AG09319 (cell line): Measurements from ENCODE around the gene AATF.

Source experiments
- DNase-seq: peaks from one replicate; pipeline ENCODE4 v3.0.0-alpha.2; 2010; ENCODE audit warnings: low read depth; ENCODE audit errors: extremely low read depth
- CTCF ChIP-seq: IDR thresholded peaks from 2 replicates; pipeline ENCODE4 v1.5.1; 2011; ENCODE audit warnings: low read depth, mild to moderate bottlenecking, inconsistent platforms, low read length, moderate library complexity

Gene AATF

DNA sequence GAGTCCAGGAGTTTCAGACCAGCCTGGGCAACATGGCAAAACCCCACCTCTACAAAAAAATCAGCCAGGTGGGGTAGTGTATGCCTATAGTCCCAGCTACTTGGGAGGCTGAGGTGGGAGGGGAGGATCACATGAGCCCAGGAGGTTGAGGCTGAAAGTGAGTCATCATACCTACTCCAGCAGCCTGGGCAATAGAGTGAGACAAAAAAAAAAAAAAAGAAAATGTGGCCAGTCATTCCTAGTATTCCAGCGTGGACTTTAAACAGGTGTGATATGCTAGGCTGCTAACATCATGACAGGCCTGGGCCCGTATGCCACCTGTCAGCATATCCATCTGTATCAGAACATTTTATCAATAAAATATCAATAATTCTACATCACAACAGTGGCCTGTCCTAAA lies 143.3 kb downstream of the AATF start:
- TF ChIP-seq CTCF, result no peak
- no peak for DNase-seq

- no peak for DNase-seq
- no peak for TF ChIP-seq CTCF
These were observed 143.9 kb downstream of the AATF start for GRCh38 chr17:37092701-37093100.

GRCh38 chr17:37094391-37094790 lies 145.6 kb downstream of the AATF start:
- no peak for DNase-seq
- TF ChIP-seq CTCF, result no peak

DNA sequence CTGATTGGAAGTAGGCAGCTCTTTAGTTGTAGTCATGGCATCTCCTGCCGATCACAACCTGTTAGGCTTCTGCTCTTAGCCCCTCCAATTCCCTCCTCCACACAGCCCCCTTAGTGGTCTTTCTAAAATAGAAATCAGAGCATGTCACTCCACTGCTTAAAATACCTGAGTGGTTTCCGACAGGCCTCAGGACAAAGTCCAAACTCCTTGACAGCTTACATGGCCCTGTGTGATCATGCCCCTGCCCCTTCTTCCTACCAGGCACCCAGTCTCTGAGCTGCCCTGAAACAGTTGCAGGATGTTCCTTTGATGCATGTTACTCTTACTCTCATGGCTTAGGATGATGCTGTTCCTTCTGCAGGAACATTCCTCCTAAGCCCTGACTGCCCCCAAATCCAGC lies 147.3 kb downstream of the AATF start:
- no peak for DNase-seq
- no peak for TF ChIP-seq CTCF

DNA sequence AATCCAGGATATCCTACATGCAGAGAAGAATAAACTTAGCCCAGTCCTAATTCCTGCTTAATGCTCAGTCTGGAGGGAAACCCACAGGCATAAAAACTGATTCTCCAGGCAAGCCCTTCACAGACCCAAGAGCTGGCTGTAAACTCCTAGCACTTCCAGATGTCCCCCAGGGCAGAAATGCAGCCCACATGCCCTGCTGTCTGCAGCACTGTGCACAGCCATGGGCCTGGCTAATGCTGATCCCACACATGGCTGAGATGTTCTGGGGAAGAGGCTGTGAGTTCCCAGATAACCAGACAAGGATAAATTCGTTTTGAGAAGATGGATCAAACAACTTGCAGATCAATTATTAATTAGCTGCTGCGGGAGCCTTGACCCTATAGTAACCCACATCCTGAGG lies 148.4 kb downstream of the AATF start:
- no peak for DNase-seq
- no peak for TF ChIP-seq CTCF

DNA sequence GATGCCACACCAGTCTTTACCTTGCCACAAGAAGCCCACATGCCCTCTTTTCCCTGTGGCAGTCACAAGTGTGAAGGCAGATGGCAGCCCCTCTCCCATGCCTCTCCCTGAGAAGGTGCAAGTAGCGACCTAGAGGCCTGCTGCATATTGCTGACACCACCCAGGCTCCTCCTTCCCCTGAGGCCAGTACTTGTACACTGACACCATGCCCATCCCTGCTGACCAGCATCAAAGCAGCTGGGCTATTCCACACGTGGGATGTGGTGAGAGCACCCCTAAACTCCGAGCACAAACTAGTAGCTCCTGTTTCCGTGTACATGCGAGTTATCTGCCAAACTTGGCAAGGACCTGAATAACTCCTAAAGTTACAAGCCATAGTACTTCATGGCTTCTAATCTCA lies 149.4 kb downstream of the AATF start:
- no peak for DNase-seq
- TF ChIP-seq CTCF, result no peak

DNA sequence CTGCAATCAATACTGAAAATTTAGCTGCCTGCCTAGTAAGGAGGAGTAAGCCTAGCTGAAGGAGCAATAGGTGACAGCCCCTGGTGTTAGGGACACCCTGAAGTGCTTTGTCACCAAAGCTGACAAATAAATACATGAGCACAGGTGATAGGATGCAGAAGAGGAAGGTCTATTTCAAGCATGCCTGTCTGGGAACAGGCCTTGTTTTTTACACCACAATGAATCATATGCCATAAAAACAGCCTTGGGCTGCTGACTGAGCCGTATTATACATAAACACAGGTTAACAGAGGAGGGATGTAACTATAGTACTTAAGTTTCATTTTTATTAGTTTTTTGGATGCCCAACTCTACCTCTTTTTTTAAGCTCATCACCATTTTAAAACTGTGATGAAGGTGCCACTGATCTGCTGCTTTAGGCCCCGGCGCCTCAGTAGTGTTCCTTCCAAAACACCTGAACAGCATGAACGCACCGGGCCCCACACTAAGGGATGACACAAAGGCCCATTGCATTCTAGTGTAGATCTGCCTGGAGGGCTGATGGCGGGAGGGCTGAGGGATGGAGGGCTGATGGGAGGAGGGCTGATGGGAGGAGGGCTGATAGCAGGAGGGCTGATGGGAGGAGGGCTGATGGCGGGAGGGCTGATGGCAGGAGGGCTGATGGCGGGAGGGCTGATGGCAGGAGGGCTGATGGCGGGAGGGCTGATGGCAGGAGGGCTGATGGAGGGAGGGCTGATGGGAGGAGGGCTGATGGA lies 150.3 kb downstream of the AATF start:
- no peak for TF ChIP-seq CTCF

More for the DNA sequence above, 150.3 kb downstream of the AATF start:
- no peak for DNase-seq
